Measurements from ENCODE around the gene POLR2C. TPM values are rescaled to one million over a fixed set of nuclear protein-coding genes. Genes with fewer than 3 reads are reported as not detected.

Gene POLR2C
- total RNA-seq, 1 donor from 2014 or later: 37.9 TPM

- no peak for ATAC-seq (ENCODE audit: poor library complexity)
- no peak for DNase-seq
- intact Hi-C loops (cut with DNase I): no loop called here
Measured at GRCh38 chr16:57445510-57445909, 17.0 kb upstream of the POLR2C start.

- ATAC-seq (ENCODE audit: poor library complexity): peak; percentile 30
- peak; percentile 54 for DNase-seq
- intact Hi-C loops (cut with DNase I): no loop called here
Measured at GRCh38 chr16:57446531-57447185, 15.8 kb upstream of the POLR2C start.

GRCh38 chr16:57447186-57447962 lies 15.1 kb upstream of the POLR2C start, which contains the start of the genes CIAPIN1 and COQ9:
Gene CIAPIN1 (minus strand): TSS chr16:57447385. CDS start chr16:57440928, 6,457 bp downstream.
Gene COQ9 (plus strand): TSS chr16:57447479. CDS start chr16:57447506, 27 bp downstream.
- intact Hi-C loops (cut with DNase I): no loop called here
- ATAC-seq (ENCODE audit: poor library complexity) (peak; percentile 99), DNase-seq (peak; percentile 98)

DNA sequence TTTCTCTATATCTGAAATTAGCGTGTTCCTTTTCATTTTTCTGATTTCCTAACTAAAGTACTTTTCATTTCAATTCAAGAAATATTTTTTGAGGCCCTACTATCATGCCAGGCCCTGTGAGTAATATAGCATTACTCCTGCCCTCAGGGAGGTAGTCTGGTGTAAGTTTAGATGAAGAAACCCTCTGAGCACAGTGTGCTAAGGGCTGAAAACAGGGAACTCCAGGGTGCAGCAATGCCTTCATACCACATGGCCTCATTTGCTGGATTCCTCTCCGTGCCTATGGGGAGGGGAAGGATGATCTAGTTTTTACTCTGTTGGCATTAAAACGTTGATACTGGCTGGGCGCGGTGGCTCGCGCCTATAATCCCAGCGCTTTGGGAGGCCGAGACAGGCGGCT lies 10.5 kb upstream of the POLR2C start:
- DNase-seq (no peak), ATAC-seq (ENCODE audit: poor library complexity) (no peak)
- intact Hi-C loops (cut with DNase I): no loop called here

DNA sequence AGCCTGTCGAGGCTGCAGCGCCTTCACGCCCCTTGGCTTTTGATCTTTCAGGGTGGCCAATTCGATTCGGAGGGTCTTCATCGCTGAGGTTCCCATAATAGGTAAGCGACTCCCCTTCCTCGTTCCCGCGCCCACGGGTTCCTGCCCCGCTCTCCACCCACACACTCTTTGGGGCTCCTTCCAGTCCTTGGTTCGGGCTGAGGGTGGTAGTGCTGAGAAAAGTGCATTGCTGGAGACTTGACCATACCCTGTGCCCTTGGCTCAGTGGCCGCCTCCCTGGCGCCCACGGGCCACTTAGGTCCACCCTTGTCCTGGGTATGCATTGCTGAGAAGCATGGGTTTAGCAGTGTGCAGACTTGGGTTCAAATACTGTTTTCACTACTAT lies 491 bp downstream of the POLR2C start:
- intact Hi-C loops (cut with DNase I): no loop called here
- ATAC-seq (ENCODE audit: poor library complexity): peak; percentile 26
- no peak for DNase-seq

DNA sequence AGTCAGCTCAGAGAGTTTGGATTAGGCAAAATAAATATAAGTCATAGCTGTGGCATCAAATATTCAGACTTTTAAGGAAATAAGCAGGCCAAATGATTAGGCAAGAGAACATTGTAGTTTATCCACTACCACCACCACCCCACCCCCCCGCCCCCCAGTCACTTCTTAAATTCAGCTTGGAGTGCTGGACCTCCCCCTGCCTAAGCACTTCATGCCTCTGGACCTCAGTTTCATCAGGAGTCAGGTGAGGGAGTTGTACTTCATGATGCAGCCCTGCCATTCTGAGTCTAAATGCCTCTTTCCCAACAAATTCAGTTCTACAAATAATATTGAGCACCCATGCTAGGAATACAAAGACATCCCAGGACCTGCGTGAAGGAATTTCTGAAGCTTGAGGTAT lies 2.0 kb downstream of the POLR2C start:
- intact Hi-C loops (cut with DNase I): no loop called here
- ATAC-seq (ENCODE audit: poor library complexity) (no peak), DNase-seq (no peak)

DNA sequence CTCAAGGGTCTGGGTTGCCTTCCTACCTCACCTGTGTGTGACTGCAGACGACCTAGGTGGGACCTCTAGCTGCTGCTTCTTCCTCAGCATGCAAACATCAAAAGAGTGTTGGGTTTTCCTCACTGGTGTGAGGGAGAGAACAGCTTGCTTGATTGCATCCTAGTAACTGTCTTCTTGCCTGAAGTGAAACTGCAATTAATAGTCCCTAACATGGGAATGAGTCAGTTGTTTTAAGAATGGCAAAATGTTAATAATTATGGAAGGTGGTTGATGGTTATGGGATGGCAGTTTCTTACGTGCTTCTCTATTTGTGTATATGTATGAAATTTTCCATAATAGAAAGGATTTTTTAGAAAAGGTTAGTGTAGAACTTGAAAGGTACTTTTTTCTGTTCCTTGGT lies 5.9 kb downstream of the POLR2C start:
- DNase-seq (no peak), ATAC-seq (ENCODE audit: poor library complexity) (no peak)
- intact Hi-C loops (cut with DNase I): no loop called here

- intact Hi-C loops (cut with DNase I): no loop called here
- DNase-seq (no peak), ATAC-seq (ENCODE audit: poor library complexity) (no peak)
Measured at GRCh38 chr16:57469046-57469445, 6.6 kb downstream of the POLR2C start.

DNA sequence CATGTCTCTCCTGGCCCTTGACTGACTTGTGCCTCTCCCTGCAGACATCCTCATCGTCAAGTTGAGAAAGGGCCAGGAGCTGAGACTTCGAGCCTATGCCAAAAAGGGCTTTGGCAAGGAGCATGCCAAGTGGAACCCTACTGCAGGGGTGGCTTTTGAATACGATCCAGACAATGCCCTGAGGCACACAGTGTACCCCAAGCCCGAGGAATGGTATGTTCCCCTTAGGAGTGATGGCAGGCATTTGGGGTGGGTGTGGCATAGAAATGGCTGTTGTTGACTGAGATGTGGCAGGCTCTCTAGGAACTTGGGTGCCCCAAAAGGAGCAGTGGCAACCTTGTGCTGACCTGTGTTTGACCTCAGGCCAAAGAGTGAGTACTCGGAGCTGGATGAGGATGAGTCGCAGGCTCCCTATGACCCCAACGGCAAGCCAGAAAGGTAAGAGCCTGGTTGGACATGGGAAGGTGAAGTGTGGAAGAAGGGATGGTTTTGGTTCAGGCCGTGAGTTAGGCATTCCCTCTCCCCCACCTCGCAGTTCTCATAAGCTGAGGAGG lies 7.5 kb downstream of the POLR2C start:
- DNase-seq (no peak), ATAC-seq (ENCODE audit: poor library complexity) (no peak)
- intact Hi-C loops (cut with DNase I): no loop called here

DNA sequence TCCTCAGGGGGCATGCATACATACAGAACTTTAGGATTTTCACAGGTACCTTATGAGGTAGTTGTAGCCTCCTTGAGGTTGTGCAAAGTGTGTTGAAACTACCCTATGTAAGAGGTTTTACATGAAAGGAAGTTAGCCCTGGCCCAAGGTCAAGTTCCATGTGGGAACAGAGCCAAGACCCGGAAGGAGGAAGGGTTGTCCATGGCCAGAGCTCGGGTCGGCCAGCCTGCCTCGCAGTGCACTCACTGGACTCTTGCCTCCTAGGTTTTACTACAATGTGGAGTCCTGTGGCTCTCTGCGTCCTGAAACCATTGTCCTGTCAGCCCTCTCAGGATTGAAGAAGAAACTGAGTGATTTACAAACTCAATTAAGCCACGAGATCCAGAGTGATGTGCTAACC lies 8.2 kb downstream of the POLR2C start:
- intact Hi-C loops (cut with DNase I): no loop called here
- ATAC-seq (ENCODE audit: poor library complexity) (peak; percentile 61), DNase-seq (peak; percentile 80)

- ATAC-seq (ENCODE audit: poor library complexity): no peak
- no peak for DNase-seq
- intact Hi-C loops (cut with DNase I): no loop called here
Measured at GRCh38 chr16:57471209-57471608, 8.7 kb downstream of the POLR2C start.

DNA sequence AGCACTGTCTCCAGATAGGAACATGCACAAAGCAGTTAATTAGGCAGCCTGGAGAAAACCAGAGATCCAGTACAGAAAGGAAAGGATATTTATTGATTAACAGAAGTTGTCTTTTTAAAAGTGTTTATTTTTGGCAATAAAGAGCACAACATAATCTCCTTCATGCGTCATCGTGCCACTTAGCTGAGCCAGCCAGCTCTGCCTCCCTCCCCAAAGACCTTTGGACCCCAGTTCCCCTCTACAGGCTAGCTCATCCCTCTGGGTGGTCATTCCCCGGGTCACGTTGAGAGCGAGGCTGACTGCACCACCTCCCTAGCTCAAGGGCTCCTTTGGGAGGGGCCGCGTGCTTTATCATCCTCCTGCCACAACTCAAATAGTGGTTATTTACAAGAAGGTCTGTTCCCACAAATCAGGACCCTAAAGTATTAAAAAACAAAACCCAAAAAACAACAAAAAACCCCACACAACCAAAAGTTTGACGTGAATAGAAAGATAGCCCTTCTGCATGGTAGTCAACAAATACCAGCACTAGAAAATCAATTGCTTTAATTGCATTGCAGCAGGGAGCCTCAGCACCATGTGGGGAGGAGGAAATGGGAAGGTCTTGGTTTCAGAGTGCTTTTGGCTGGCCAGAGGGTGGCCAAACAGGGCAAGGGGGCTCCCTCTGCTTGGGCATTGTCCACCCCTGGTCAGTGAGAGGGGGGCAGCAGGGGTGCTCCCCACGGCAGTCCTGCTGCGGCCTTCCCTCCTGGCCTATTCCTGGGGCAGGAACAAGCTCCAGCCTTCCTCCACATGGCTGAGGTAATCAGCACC lies 9.6 kb downstream of the POLR2C start:
- intact Hi-C loops (cut with DNase I): no loop called here
- no peak for DNase-seq
- ATAC-seq (ENCODE audit: poor library complexity): no peak

GRCh38 chr16:57472665-57473060 lies 10.2 kb downstream of the POLR2C start:
- no peak for ATAC-seq (ENCODE audit: poor library complexity)
- intact Hi-C loops (cut with DNase I): no loop called here
- DNase-seq: no peak

DNA sequence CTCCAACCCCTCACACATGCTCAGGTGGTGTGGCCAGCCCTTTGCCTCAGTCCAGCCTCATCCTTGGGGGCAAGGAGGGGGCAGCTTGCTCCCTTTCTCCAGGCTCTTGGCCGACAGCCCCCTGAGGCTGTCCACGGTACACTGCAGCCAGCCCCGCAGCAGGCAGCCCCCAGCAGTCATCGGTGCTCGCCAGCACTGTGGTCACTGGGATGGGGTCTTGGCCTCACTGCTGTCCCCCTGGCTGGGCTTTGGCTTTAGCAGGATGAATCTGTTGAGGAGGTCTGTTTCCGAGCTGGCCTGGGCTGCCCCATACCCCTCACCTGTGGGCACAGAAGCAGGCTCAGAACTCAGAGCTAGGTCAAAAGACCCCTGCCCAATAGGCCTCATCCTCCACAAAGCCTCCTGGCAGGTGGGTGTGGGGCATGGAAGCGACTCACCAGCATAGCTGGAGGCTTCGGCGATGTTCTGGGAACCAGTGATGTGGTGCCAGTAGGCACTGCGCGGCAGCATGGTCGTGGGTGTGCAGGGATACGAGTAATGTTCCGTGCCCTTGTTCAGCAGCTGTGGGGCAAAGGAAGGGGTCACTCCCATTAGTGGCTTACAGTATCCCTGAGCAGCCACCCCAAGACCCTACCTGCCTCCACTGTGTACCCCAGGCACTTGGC lies 10.8 kb downstream of the POLR2C start:
- DNase-seq (no peak), ATAC-seq (ENCODE audit: poor library complexity) (no peak)
- intact Hi-C loops (cut with DNase I): no loop called here

GRCh38 chr16:57473906-57474305 lies 11.4 kb downstream of the POLR2C start:
- DNase-seq (no peak), ATAC-seq (ENCODE audit: poor library complexity) (no peak)
- intact Hi-C loops (cut with DNase I): no loop called here

DNA sequence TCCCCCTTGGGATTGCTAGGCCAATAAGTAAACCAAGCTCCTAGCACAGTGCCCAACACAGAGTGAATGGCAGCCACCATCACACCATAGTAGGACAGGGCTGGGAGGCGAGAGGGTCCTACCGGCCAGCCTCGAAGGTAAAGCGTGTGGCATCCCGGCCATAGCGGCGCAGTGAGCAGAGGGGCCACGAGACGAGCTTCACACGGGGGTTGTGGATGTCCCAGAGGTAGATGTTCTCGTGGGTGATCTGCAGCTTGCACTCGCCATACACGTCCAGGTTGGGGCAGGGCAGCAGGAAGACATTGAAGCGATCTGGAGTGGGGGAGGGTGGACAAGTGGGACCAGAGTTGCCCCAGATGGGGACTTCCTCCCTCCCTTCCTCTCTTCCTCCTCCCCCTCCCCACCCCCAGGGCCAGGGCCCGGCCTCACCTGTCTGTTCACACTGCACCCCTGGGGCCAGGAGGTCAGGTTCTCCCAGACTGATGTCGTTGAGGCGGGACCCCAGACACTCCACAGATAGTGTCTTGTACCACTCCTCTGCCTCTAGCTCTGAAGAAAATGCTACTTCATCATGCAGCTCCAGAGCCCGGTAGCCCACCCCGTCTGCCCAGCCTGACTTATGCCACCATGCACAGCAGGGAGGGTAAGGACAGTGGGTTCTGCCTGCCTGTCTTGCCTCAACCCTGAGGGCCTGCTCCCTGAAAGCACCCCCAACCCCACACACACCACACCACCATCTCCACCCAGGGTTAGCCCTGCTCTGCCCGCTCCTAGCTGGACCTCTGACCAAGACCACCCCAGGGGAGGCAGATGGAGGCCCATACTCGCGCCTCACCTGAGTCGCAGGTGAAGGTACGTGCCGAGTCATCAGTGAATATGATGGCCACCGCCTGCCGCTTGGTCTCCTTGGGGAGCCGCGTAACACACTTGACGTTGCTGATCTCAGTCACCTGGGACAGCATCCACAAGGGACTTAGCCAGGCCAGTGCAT lies 12.5 kb downstream of the POLR2C start:
- no peak for ATAC-seq (ENCODE audit: poor library complexity)

DNA sequence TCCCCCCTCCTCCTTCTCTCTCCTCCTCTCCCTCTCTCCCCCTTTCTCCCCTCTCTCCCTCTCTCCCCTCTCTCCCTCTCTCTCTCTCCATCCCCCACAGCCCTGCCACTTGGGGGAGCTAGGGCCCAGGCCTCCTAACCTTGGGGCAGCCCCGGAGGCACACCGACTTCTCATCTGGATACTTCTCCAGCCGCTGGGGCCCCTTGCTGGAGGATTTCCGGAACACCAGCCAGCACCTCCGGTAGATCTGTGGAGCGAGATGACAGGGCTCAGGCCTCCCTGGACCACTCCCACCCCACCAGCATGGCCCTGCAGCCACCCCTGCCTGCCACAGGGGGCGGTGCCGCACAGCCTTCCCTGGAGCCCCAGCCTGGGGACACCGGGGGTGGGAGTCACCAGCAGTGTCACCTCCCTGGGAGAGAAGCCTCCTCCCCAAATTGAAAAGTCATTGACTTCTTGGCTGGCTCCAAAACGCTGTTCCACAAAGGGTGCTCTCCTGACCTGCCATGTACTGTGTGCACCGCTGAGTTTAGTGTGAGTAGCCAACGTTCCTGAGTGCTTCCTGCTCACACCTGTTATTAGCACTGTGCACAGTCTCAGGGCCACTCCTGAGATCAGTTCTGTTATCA lies 13.3 kb downstream of the POLR2C start:
- ATAC-seq (ENCODE audit: poor library complexity) (peak; percentile 28), DNase-seq (peak; percentile 64)
- intact Hi-C loops (cut with DNase I): no loop called here

More for the DNA sequence above, 12.5 kb downstream of the POLR2C start:
- intact Hi-C loops (cut with DNase I): no loop called here
- no peak for DNase-seq
